Small intestine (tissue), 7 donors: ENCODE results near the gene ZNF516. TPM values are rescaled to one million over a fixed set of nuclear protein-coding genes. Genes with fewer than 3 reads are reported as not detected.

Experiments
- DNase-seq, 2 donors: peaks; one replicate each; pipeline versions ENCODE4 v3.0.0 to v3.0.0-alpha.2; 2013
- FAIRE-seq: peaks from 2 replicates; lab custom pipeline; 2012; peaks lifted over from hg19 to GRCh38; lab: Jason Lieb, UNC
- H3K27ac ChIP-seq, 3 donors: one replicate each; pipeline ENCODE4 v1.5.1; 2013; ENCODE audit warnings: low read length in 2 of 3, mild to moderate bottlenecking in 2 of 3, control low read depth in 1 of 3, inconsistent platforms in 1 of 3, low read depth in 1 of 3, moderate library complexity in 1 of 3
- H3K27me3 ChIP-seq, 3 donors: one replicate each; pipeline ENCODE4 v1.6.1; 2013; ENCODE audit warnings: low read length in 3 of 3, inconsistent platforms in 1 of 3; ENCODE audit not compliant: control insufficient read depth in 3 of 3, insufficient read depth in 3 of 3
- H3K36me3 ChIP-seq, 3 donors: one replicate each; pipeline ENCODE4 v1.6.1; 2013; ENCODE audit warnings: low read length in 3 of 3, inconsistent platforms in 1 of 3, low read depth in 1 of 3, mild to moderate bottlenecking in 1 of 3, moderate library complexity in 1 of 3; ENCODE audit not compliant: control insufficient read depth in 3 of 3, insufficient read depth in 2 of 3
- H3K4me1 ChIP-seq, 3 donors: one replicate each; pipeline ENCODE4 v1.6.1; 2013; ENCODE audit warnings: low read length in 2 of 3, inconsistent platforms in 1 of 3, low read depth in 1 of 3, mild to moderate bottlenecking in 1 of 3, moderate library complexity in 1 of 3; ENCODE audit not compliant: control insufficient read depth in 3 of 3, insufficient read depth in 2 of 3
- H3K4me3 ChIP-seq, 3 donors: one replicate each; pipeline ENCODE4 v1.5.1; 2013; ENCODE audit warnings: low read length in 3 of 3, control low read depth in 1 of 3, inconsistent platforms in 1 of 3, low read depth in 1 of 3, mild to moderate bottlenecking in 1 of 3, moderate library complexity in 1 of 3
- H3K9me3 ChIP-seq, 2 donors: one replicate each; pipeline ENCODE4 v1.6.1; 2013; ENCODE audit warnings: low read depth in 1 of 2, low read length in 1 of 2; ENCODE audit not compliant: control insufficient read depth in 2 of 2, insufficient read depth in 1 of 2
- WGBS, 3 donors: extraction: QIAGEN DNeasy Blood & Tissue Kit; methylation state at CpG; one replicate each; pipeline ENCODE4 v1.1.7; 2013; 5-methylcytosine and 5-hydroxymethylcytosine counted together
- polyA plus RNA-seq, 4 donors: library from polyadenylated mRNA; stranded (reverse) in 3 of 4; unstranded in 1 of 4; fragments of 200-250 nt in 3 of 4; fragments of 120-200 nt in 1 of 4; gene quantifications; one replicate each; pipeline versions ENCODE4 v1.2.1 to v1.2.3, GENCODE V29; 2013
- donor health status: healthy with polysubstance abuse.
- donor health status: control.
- donor health status: control.
- donor health status: Bipolar disorder and iron deficiency.
- donor health status: healthy.

Gene ZNF516
- polyA plus RNA-seq, 4 donors = 4.6 to 15.9 (median 6.5) TPM

- no peaks in the 10 kb centered on the region for H3K27me3 ChIP-seq
- H3K4me1 ChIP-seq = peaks cover 0 to 3% (median 0%) of the 10 kb centered on the region in 3 donors
- no peak for DNase-seq
- FAIRE-seq = no peak
- 66 to 77% (median 74%) methylated on average over 13 of the region's 13 CpGs for WGBS, 3 donors
- H3K27ac ChIP-seq = no peak overlapping the region
- no peak overlapping the region for H3K4me3 ChIP-seq
- peaks cover 0 to 13% of the 10 kb centered on the region in 2 donors for H3K9me3 ChIP-seq
- peaks cover 0 to 46% (median 0%) of the 10 kb centered on the region in 3 donors for H3K36me3 ChIP-seq
Observed at GRCh38 chr18:76386886-76387285, 108.2 kb downstream of the ZNF516 start.

- H3K36me3 ChIP-seq = peaks cover 0 to 41% (median 0%) of the 10 kb centered on the region in 3 donors
- H3K4me1 ChIP-seq = peaks cover 0 to 3% (median 0%) of the 10 kb centered on the region in 3 donors
- 82 to 89% (median 84%) methylated on average over 7 of the region's 7 CpGs for WGBS, 3 donors
- H3K27me3 ChIP-seq = no peaks in the 10 kb centered on the region
- H3K9me3 ChIP-seq = peaks cover 0 to 13% of the 10 kb centered on the region in 2 donors
- no peak overlapping the region for H3K27ac ChIP-seq
- DNase-seq (no peak), FAIRE-seq (no peak)
- no peak overlapping the region for H3K4me3 ChIP-seq
Observed at GRCh38 chr18:76386071-76386470, 109.0 kb downstream of the ZNF516 start.

- Histone ChIP-seq H3K4me3 (no peak overlapping the region), H3K27me3 (no peaks in the 10 kb centered on the region), H3K4me1 (peaks cover 0 to 3% (median 0%) of the 10 kb centered on the region in 3 donors), H3K27ac (no peak overlapping the region), H3K36me3 (peaks cover 0 to 37% (median 0%) of the 10 kb centered on the region in 3 donors), H3K9me3 (peaks cover 0 to 13% of the 10 kb centered on the region in 2 donors)
- FAIRE-seq = no peak
- 91 to 93% (median 91%) methylated on average over 10 of the region's 10 CpGs for WGBS, 3 donors
- no peak for DNase-seq
Observed at GRCh38 chr18:76385681-76385975, 109.4 kb downstream of the ZNF516 start.

GRCh38 chr18:76384861-76385680 is 110.0 kb downstream of the ZNF516 start:
- H3K27ac ChIP-seq = no peak overlapping the region
- peaks cover 0 to 13% of the 10 kb centered on the region in 2 donors for H3K9me3 ChIP-seq
- WGBS, 3 donors = 95 to 98% (median 97%) methylated on average over 35 of the region's 35 CpGs
- no peak for DNase-seq
- no peak overlapping the region for H3K4me3 ChIP-seq
- peaks cover 0 to 3% (median 0%) of the 10 kb centered on the region in 3 donors for H3K4me1 ChIP-seq
- no peaks in the 10 kb centered on the region for H3K27me3 ChIP-seq
- H3K36me3 ChIP-seq = peaks cover 0 to 34% (median 0%) of the 10 kb centered on the region in 3 donors
- no peak for FAIRE-seq

GRCh38 chr18:76384114-76384790 is 110.8 kb downstream of the ZNF516 start:
- Histone ChIP-seq H3K9me3 (peaks cover 0 to 13% of the 10 kb centered on the region in 2 donors), H3K27ac (no peak overlapping the region), H3K4me3 (no peak overlapping the region), H3K36me3 (peaks cover 0 to 38% (median 0%) of the 10 kb centered on the region in 3 donors), H3K4me1 (no peaks in the 10 kb centered on the region), H3K27me3 (no peaks in the 10 kb centered on the region)
- no peak for DNase-seq
- FAIRE-seq = no peak
- 88 to 91% (median 91%) methylated on average over 21 to 30 of the region's 30 CpGs for WGBS, 3 donors

- Histone ChIP-seq H3K4me3 (no peak overlapping the region), H3K4me1 (no peaks in the 10 kb centered on the region), H3K36me3 (peaks cover 0 to 44% (median 0%) of the 10 kb centered on the region in 3 donors), H3K9me3 (peaks cover 0 to 12% of the 10 kb centered on the region in 2 donors), H3K27me3 (no peaks in the 10 kb centered on the region), H3K27ac (no peak overlapping the region)
- DNase-seq (no peak), FAIRE-seq (no peak)
- WGBS, 3 donors = 88 to 92% (median 88%) methylated on average over 13 of the region's 13 CpGs
Observed at GRCh38 chr18:76383636-76384035, 111.4 kb downstream of the ZNF516 start.

- Histone ChIP-seq H3K4me3 (no peak overlapping the region), H3K9me3 (no peaks in the 10 kb centered on the region), H3K36me3 (peaks cover 0 to 50% (median 0%) of the 10 kb centered on the region in 3 donors), H3K27ac (no peak overlapping the region), H3K4me1 (no peaks in the 10 kb centered on the region), H3K27me3 (no peaks in the 10 kb centered on the region)
- WGBS, 3 donors = 82 to 94% (median 87%) methylated on average over 8 of the region's 8 CpGs
- FAIRE-seq = no peak
- no peak for DNase-seq
Observed at GRCh38 chr18:76382275-76382674, 112.8 kb downstream of the ZNF516 start.

GRCh38 chr18:76380791-76381405 is 114.1 kb downstream of the ZNF516 start:
- no peak overlapping the region for H3K4me3 ChIP-seq
- no peaks in the 10 kb centered on the region for H3K9me3 ChIP-seq
- peaks cover 0 to 52% (median 0%) of the 10 kb centered on the region in 3 donors for H3K36me3 ChIP-seq
- 84 to 94% (median 88%) methylated on average over 26 of the region's 26 CpGs for WGBS, 3 donors
- FAIRE-seq = no peak
- H3K27ac ChIP-seq = no peak overlapping the region
- no peaks in the 10 kb centered on the region for H3K4me1 ChIP-seq
- no peaks in the 10 kb centered on the region for H3K27me3 ChIP-seq
- no peak for DNase-seq
